A549 (cell line): ENCODE results near the gene CLEC19A.

Experiments used
- CBX2 ChIP-seq: fragments of 200-600 bp; sonication (generic); IDR thresholded peaks from 2 replicates; pipeline ENCODE4 v1.6.1; 2016; ENCODE audit warnings: low read depth, mild to moderate bottlenecking, borderline replicate concordance
- CBX8 ChIP-seq: fragments of 200-600 bp; sonication (generic); IDR thresholded peaks from 2 replicates; pipeline ENCODE4 v1.6.1; 2016
- CTCF ChIP-seq: fragments of >200 bp; sonication (Bioruptor Twin); formaldehyde crosslinking; IDR thresholded peaks from 3 replicates; pipeline ENCODE4 v1.5.1; 2016
- EHMT2 ChIP-seq: fragments of 200-600 bp; sonication (generic); IDR thresholded peaks from 2 replicates; pipeline ENCODE4 v1.6.1; 2016; ENCODE audit warnings: antibody characterized with exemption, low read depth, mild to moderate bottlenecking, moderate library complexity
- PBX3 ChIP-seq: IDR thresholded peaks from 2 replicates; pipeline ENCODE4 v1.6.1; 2012
- POLR2A ChIP-seq: IDR thresholded peaks from 2 replicates; pipeline ENCODE4 v1.6.1; 2012; ENCODE audit warnings: mild to moderate bottlenecking, low read length
- RFX5 ChIP-seq: fragments of 450-650 bp; IDR thresholded peaks from 2 replicates; pipeline ENCODE4 v1.7.1; 2014; ENCODE audit warnings: antibody characterized with exemption, mild to moderate bottlenecking, moderate library complexity
- USF2 ChIP-seq: fragments of 450-650 bp; IDR thresholded peaks from 2 replicates; pipeline ENCODE4 v1.6.1; 2014; ENCODE audit warnings: antibody characterized with exemption

- TF ChIP-seq CTCF (no peak), CBX2 (no peak), EHMT2 (no peak), USF2 (no peak), POLR2A (no peak), RFX5 (no peak), CBX8 (no peak), PBX3 (no peak)
Observed at GRCh38 chr16:19295393-19295792, 9.9 kb downstream of the CLEC19A start.
